SK-N-MC (cell line): Measurements from ENCODE around the gene METTL24.

Experiments used
- EZH2 ChIP-seq: fragments of 200-600 bp; sonication (generic); IDR thresholded peaks from one replicate; pipeline ENCODE4 v1.6.1; 2017; ENCODE audit warnings: antibody characterized with exemption
- POLR2AphosphoS5 ChIP-seq: IDR thresholded peaks from 2 replicates; pipeline ENCODE4 v1.6.1; 2012; ENCODE audit warnings: mild to moderate bottlenecking, low read depth, low read length, borderline replicate concordance

- TF ChIP-seq EZH2 (no peak), POLR2AphosphoS5 (no peak)
Observed at GRCh38 chr6:110271732-110272022, 86.5 kb downstream of the METTL24 start.
